ENCODE results near the gene NRCAM. TPM values are rescaled to one million over a fixed set of nuclear protein-coding genes. Genes with fewer than 3 reads are reported as not detected.
A peak's percentile ranks its signal among the peaks of the same experiment; 100 is the strongest.

The NRCAM gene
- total and polyA plus RNA-seq, 10 of the 15 experiments (the other 5 are each of a cell fraction or from before 2014, with no cell fraction given), result 0.30 to 2.0 (median 1.0) TPM

DNA sequence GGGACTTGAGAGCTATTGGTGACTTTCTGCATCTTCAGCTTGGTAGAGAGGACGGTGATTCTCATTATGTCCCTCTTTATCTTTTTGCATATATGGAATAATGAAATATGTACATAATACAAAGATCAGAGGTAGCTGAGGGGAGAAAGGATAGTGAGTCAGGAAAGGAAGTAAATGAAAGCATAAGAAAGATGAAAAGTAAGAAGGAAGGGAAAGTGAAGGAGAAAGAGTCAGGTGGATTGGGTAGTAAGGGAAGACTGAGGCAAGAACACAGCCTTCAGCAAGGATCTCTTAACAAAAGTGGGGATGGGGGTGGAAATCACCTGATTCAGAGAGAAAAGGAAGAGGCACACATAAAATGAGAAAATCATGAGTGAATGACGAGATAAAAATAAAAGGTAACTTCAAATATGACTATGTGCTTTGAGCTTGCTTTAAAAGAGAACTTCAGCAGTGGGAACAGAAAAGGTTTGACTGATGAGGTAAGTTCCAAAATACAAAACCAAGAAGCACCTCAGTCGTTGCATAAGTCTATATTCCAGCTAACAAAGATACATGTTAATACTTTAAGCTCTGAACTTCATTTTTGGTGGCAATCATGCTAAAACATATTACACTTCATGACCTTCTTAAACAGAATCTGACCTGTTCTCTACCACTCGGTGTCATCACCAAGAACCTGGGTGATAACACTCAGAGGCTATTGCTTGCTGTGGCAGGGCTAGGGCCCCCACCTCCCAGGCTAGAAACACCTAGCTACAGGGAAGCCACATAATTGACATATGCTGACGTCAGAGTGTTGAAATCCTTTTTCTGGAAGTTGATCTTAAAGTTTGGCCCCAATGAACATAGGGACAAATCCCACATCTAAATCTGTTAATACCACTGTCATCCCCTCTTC, 32.9 kb downstream of the NRCAM start (continued):
- TF ChIP-seq, protein P1, sequence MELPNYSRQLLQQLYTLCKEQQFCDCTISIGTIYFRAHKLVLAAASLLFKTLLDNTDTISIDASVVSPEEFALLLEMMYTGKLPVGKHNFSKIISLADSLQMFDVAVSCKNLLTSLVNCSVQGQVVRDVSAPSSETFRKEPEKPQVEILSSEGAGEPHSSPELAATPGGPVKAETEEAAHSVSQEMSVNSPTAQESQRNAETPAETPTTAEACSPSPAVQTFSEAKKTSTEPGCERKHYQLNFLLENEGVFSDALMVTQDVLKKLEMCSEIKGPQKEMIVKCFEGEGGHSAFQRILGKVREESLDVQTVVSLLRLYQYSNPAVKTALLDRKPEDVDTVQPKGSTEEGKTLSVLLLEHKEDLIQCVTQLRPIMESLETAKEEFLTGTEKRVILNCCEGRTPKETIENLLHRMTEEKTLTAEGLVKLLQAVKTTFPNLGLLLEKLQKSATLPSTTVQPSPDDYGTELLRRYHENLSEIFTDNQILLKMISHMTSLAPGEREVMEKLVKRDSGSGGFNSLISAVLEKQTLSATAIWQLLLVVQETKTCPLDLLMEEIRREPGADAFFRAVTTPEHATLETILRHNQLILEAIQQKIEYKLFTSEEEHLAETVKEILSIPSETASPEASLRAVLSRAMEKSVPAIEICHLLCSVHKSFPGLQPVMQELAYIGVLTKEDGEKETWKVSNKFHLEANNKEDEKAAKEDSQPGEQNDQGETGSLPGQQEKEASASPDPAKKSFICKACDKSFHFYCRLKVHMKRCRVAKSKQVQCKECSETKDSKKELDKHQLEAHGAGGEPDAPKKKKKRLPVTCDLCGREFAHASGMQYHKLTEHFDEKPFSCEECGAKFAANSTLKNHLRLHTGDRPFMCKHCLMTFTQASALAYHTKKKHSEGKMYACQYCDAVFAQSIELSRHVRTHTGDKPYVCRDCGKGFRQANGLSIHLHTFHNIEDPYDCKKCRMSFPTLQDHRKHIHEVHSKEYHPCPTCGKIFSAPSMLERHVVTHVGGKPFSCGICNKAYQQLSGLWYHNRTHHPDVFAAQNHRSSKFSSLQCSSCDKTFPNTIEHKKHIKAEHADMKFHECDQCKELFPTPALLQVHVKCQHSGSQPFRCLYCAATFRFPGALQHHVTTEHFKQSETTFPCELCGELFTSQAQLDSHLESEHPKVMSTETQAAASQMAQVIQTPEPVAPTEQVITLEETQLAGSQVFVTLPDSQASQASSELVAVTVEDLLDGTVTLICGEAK (IDR thresholded peaks at IDR 0.05; ENCODE audit: borderline replicate concordance), result no peak
- TF ChIP-seq JUNB (IDR thresholded peaks at IDR 0.05), result peak; percentile 69
- no peak for TF ChIP-seq ZSCAN29 (IDR thresholded peaks at IDR 0.05)
- TF ChIP-seq GABPA (IDR thresholded peaks at IDR 0.05; ENCODE audit: low read depth), result 0 out of 2 replicates have a peak, but pooled peaks have one; percentile 19
- TF ChIP-seq CREB1 (IDR thresholded peaks at IDR 0.05; ENCODE audit: low read depth), result peak; percentile 36; the same call in 1 of the 2 replicates
- peak; percentile 60; the same call in 1 of the 2 replicates for TF ChIP-seq FOXM1 (IDR thresholded peaks at IDR 0.05; ENCODE audit: low read depth, low read length)
- TF ChIP-seq, protein P2, sequence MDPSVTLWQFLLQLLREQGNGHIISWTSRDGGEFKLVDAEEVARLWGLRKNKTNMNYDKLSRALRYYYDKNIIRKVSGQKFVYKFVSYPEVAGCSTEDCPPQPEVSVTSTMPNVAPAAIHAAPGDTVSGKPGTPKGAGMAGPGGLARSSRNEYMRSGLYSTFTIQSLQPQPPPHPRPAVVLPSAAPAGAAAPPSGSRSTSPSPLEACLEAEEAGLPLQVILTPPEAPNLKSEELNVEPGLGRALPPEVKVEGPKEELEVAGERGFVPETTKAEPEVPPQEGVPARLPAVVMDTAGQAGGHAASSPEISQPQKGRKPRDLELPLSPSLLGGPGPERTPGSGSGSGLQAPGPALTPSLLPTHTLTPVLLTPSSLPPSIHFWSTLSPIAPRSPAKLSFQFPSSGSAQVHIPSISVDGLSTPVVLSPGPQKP (IDR thresholded peaks at IDR 0.05; ENCODE audit: low read depth, low read length), result no peak
- no peak; the same call in 1 of the 2 replicates for TF ChIP-seq RUNX3 (IDR thresholded peaks at IDR 0.05; ENCODE audit: low read length)
- TF ChIP-seq CHD2 (IDR thresholded peaks at IDR 0.05; ENCODE audit: borderline replicate concordance, low read depth, low read length), result no peak
- TF ChIP-seq ZBED1 (IDR thresholded peaks at IDR 0.05; ENCODE audit: borderline replicate concordance), result peak; percentile 56; the same call in 1 of the 2 replicates
- TF ChIP-seq, protein P3, sequence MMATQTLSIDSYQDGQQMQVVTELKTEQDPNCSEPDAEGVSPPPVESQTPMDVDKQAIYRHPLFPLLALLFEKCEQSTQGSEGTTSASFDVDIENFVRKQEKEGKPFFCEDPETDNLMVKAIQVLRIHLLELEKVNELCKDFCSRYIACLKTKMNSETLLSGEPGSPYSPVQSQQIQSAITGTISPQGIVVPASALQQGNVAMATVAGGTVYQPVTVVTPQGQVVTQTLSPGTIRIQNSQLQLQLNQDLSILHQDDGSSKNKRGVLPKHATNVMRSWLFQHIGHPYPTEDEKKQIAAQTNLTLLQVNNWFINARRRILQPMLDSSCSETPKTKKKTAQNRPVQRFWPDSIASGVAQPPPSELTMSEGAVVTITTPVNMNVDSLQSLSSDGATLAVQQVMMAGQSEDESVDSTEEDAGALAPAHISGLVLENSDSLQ (IDR thresholded peaks at IDR 0.05), result no peak
- TF ChIP-seq CEBPZ (IDR thresholded peaks at IDR 0.05; ENCODE audit: low read depth, low read length), result no peak
- no peak for TF ChIP-seq NKRF (conservative IDR thresholded peaks at IDR 0.05)
- TF ChIP-seq TCF7 (IDR thresholded peaks at IDR 0.05; ENCODE audit: borderline replicate concordance), result peak; percentile 28; the same call in 1 of the 2 replicates
- peak; percentile 84; the same call in 1 of the 2 replicates for TF ChIP-seq NFIC (IDR thresholded peaks at IDR 0.05; ENCODE audit: low read depth, low read length)
- TF ChIP-seq SIX5 (IDR thresholded peaks at IDR 0.05; ENCODE audit: low read depth, low read length, severe bottlenecking), result no peak
- no peak for TF ChIP-seq ZNF274 (IDR thresholded peaks at IDR 0.05; ENCODE audit: insufficient read depth, insufficient read length)
- TF ChIP-seq RAD51 (IDR thresholded peaks at IDR 0.05), result no peak
